Esophagus muscularis mucosa (tissue), 4 donors: ENCODE results near the gene NAT9. TPM values are rescaled to one million over a fixed set of nuclear protein-coding genes. Genes with fewer than 3 reads are reported as not detected.
A peak's percentile ranks its signal among the peaks of the same experiment; 100 is the strongest.

Experiments
- DNase-seq: peaks from one replicate; pipeline ENCODE4 v3.0.0-alpha.2; 2017; ENCODE audit errors: extremely low spot score
- H3K27ac ChIP-seq, 4 donors: fragments of 200-600 bp; sonication (generic); replicated peaks in 1 of 4; 1 replicate in 3 of 4; 2 replicates in 1 of 4; pipeline ENCODE4 v1.5.1; 2016 to 2019; ENCODE audit warnings: mild to moderate bottlenecking in 1 of 4
- H3K27me3 ChIP-seq, 4 donors: fragments of 200-600 bp; sonication (generic); one replicate each; pipeline versions ENCODE4 v1.5.1 to v1.6.0; 2016 to 2019
- H3K36me3 ChIP-seq, 4 donors: fragments of 200-600 bp; sonication (generic); one replicate each; pipeline ENCODE4 v1.5.1; 2016 to 2019
- H3K4me1 ChIP-seq, 4 donors: fragments of 200-600 bp; sonication (generic); one replicate each; pipeline ENCODE4 v1.5.1; 2016 to 2019
- H3K4me3 ChIP-seq, 4 donors: fragments of 200-600 bp; sonication (generic); 1 replicate in 2 of 4; 2 replicates in 2 of 4; pipeline ENCODE4 v1.5.1; 2016 to 2019; ENCODE audit warnings: mild to moderate bottlenecking in 4 of 4, moderate library complexity in 1 of 4
- H3K9me3 ChIP-seq, 4 donors: fragments of 200-600 bp; sonication (generic); 1 replicate in 3 of 4; 2 replicates in 1 of 4; pipeline ENCODE4 v1.5.1; 2016 to 2019
- EP300 ChIP-seq: sonication (generic); formaldehyde crosslinking; IDR thresholded peaks from one replicate; pipeline ENCODE4 v1.6.1; 2017; ENCODE audit warnings: antibody characterized with exemption
- POLR2A ChIP-seq: fragments of 450-650 bp; IDR thresholded peaks from one replicate; pipeline ENCODE4 v1.6.1; 2017; ENCODE audit warnings: antibody characterized with exemption, moderate library complexity, mild to moderate bottlenecking, low read depth
- POLR2AphosphoS5 ChIP-seq, 2 donors: sonication (generic); formaldehyde crosslinking; IDR thresholded peaks; one replicate each; pipeline ENCODE4 v1.6.1; 2017; ENCODE audit warnings: antibody characterized with exemption in 2 of 2
- WGBS: methylation state at CpG from one replicate; pipeline ENCODE4 v1.1.5; 2018; 5-methylcytosine and 5-hydroxymethylcytosine counted together
- intact Hi-C: fragments of 100-400 bp; cut with DNase I; formaldehyde crosslinking; loops from one replicate; pipeline ENCODE4 v1.15.1; 2023
- total RNA-seq, 4 donors: library from RNA; depleted of rRNA; stranded (reverse); fragments of >200 nt; gene quantifications; one replicate each; pipeline versions ENCODE4 v1.1.0 to v1.2.1, GENCODE V29; 2016
- TF ChIP-seq, protein P1 (sequence below), 3 experiments: fragments of 200-600 bp in 2 of 3; fragments of 450-650 bp in 1 of 3; sonication (generic) in 2 of 3; IDR thresholded peaks; one replicate each; pipeline ENCODE4 v1.5.1; 2017 to 2019; ENCODE audit warnings: antibody characterized with exemption in 3 of 3, mild to moderate bottlenecking in 2 of 3, moderate library complexity in 1 of 3

Gene NAT9
- total RNA-seq, 4 donors from 2014 or later: 10.4 to 22.4 (median 17.7) TPM

DNA sequence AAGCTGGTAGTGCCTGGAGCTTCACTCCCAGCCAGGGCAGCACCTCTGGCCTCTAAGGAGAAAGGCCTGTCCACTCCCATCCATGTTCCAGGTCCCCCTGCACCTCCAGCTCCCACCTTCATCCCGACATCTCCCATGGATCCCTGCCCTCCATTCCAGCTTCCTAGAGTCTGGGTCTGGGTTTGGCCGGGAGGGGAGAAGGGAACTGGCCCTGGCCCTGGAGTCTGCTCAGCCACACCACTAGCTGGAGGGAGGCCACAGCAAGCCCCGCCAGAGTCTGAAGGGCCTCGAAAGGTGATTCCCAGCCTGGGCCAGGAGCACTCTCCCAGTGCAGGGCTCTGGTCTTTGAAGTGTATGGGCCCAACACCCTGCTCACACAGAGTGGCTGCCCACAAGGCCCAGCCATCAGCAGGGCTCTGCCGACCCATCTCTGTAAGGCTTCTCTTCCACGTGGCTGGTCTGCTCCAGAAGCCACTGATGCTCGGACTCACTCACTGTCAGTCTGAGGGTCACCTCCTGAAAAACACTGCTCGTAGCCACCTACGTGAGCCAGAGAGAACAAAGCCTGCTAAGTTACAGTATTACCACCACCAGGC lies 4.7 kb downstream of the NAT9 start:
- H3K4me3 ChIP-seq: no peak overlapping the region
- H3K27ac ChIP-seq: no peak overlapping the region
- DNase-seq: no peak
- 99% methylated on average over 8 of the region's 9 CpGs for WGBS
- no peaks in the 10 kb centered on the region for H3K9me3 ChIP-seq
- H3K4me1 ChIP-seq: peaks cover 25 to 46% (median 32%) of the 10 kb centered on the region in 4 donors
- intact Hi-C loops: no loop called here
- H3K36me3 ChIP-seq: peaks cover 25 to 50% (median 48%) of the 10 kb centered on the region in 4 donors
- TF ChIP-seq, protein P1, sequence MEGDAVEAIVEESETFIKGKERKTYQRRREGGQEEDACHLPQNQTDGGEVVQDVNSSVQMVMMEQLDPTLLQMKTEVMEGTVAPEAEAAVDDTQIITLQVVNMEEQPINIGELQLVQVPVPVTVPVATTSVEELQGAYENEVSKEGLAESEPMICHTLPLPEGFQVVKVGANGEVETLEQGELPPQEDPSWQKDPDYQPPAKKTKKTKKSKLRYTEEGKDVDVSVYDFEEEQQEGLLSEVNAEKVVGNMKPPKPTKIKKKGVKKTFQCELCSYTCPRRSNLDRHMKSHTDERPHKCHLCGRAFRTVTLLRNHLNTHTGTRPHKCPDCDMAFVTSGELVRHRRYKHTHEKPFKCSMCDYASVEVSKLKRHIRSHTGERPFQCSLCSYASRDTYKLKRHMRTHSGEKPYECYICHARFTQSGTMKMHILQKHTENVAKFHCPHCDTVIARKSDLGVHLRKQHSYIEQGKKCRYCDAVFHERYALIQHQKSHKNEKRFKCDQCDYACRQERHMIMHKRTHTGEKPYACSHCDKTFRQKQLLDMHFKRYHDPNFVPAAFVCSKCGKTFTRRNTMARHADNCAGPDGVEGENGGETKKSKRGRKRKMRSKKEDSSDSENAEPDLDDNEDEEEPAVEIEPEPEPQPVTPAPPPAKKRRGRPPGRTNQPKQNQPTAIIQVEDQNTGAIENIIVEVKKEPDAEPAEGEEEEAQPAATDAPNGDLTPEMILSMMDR (IDR thresholded peaks at IDR 0.05): no peak
- TF ChIP-seq EP300 (no peak), POLR2AphosphoS5 (IDR thresholded peaks at IDR 0.05) (no peak), POLR2A (no peak)
- H3K27me3 ChIP-seq: peaks cover 0 to 4% (median 0%) of the 10 kb centered on the region in 4 donors

DNA sequence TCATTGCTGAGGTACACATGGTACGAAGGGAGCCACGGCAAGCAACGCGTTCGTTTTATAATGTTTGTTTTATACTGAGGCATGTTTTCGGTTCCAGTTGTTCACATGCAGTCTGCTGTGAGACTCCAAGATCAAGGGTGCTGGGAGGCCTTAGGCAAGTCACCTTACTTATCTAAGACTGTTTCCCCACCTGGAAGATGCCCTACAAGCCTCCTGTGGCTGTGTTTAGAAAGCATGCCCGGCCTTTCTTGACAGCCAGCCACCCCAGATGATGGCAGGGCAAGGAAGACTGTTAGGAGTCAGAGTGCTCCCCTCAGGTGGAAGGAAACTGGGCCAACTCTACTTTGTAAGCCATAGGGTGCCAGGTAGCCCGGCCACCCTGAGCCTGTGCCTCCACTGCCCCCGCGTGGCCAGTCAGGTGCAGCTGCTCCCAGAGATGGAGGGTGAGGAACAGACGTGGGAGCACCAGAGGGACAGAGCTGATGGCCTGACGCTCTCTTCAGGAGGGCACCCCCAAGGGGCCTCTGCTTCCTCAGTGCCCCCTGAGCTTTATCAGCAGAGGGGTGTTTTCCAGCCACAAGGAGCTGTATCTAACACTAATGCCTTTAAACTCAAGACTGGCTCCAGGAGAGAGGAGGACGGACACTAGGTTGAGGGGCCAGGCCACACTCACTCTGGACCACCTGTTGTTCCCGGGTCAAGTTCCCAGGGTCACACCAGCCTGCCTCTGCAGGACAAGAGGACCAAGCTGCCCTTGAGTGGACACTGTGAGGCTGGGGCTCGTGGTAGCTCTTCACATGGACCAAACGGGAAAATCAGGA lies 5.4 kb downstream of the NAT9 start:
- H3K9me3 ChIP-seq: no peaks in the 10 kb centered on the region
- 63% methylated on average over 14 of the region's 16 CpGs for WGBS
- TF ChIP-seq POLR2AphosphoS5 (IDR thresholded peaks at IDR 0.05): peak in 1 of 2 donors; percentile 27
- TF ChIP-seq, protein P1 (IDR thresholded peaks at IDR 0.05): peak; percentile 56 to 75 (median 71)
- no peak for TF ChIP-seq EP300
- intact Hi-C loops: no loop called here
- peaks cover 0 to 4% (median 0%) of the 10 kb centered on the region in 4 donors for H3K27me3 ChIP-seq
- H3K4me3 ChIP-seq: no peak overlapping the region
- DNase-seq: no peak
- no peak overlapping the region for H3K27ac ChIP-seq
- peaks cover 24 to 44% (median 32%) of the 10 kb centered on the region in 4 donors for H3K4me1 ChIP-seq
- H3K36me3 ChIP-seq: peaks cover 25 to 52% (median 48%) of the 10 kb centered on the region in 4 donors

DNA sequence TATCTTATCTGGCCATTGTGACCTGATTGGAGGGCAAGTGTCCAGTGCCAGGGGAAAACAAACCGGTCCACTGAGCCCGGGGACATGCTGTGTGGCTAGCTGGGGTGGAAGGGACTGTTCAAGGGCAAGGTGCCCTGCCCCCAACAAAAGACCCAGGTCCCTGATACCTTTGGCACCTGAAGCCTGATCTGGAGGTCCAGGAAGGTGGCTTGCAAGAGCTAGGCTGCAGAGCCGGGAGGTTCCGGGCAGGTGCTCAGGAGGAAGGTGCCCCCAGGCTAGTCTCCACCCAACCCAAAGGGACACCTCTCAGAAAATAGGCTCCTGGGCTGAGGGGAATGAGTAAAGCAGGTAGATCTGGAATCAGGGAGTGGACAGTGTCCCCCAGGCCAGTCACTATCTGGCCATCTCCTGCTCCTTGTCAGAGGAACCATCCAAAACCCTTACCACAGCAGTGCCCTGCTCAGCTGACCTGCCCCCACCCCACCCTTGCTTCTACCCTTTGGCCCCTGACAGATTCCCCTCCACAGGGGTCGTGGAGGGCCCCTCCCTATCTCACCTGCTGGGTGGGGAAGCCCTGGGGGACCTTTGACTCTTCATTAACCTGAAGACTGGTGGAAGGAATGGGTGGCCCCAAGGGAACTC lies 6.2 kb downstream of the NAT9 start:
- peaks cover 25 to 54% (median 48%) of the 10 kb centered on the region in 4 donors for H3K36me3 ChIP-seq
- intact Hi-C loops: no loop called here
- H3K4me1 ChIP-seq: peaks cover 17 to 36% (median 24%) of the 10 kb centered on the region in 4 donors
- WGBS: 71% methylated on average over 3 of the region's 5 CpGs
- peaks cover 0 to 4% (median 0%) of the 10 kb centered on the region in 4 donors for H3K27me3 ChIP-seq
- no peak overlapping the region for H3K27ac ChIP-seq
- H3K4me3 ChIP-seq: no peak overlapping the region
- no peaks in the 10 kb centered on the region for H3K9me3 ChIP-seq
- TF ChIP-seq POLR2A: no peak
- TF ChIP-seq, protein P1 (IDR thresholded peaks at IDR 0.05): no peak
- TF ChIP-seq POLR2AphosphoS5 (IDR thresholded peaks at IDR 0.05): no peak
- TF ChIP-seq EP300: no peak
- DNase-seq: no peak

DNA sequence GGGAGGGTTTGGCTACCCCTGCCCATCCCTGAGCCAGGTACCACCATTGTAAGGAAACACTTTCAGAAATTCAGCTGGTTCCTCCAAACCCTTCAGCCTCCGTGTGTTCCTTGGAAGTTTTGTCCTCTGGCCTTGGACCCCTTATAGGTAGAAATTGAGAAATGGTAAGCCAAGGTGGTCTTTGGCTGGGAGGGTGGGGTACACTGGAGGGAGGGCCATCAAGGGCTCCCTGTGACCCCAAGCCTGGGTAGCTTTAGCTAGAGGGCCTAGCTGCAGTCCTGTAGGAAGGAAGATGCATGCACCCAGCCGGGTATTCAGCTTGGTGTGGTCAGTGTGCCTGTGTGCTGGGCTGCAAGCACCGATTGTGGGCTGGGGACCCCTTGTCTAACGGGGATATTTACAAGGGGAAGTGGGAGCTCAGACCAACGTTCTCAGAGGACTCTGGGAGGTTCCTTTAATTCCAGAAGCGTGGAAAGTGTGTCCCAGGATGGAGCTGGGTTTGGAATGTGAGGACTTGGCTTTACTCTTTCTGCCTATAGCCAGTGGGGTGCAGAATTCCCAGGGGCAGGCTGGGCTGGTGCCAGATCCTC lies 6.8 kb downstream of the NAT9 start:
- 61% methylated on average over 6 of the region's 6 CpGs for WGBS

More for the DNA sequence above, 6.8 kb downstream of the NAT9 start:
- no peak for DNase-seq
- Histone ChIP-seq H3K9me3 (no peaks in the 10 kb centered on the region), H3K36me3 (peaks cover 25 to 54% (median 49%) of the 10 kb centered on the region in 4 donors), H3K4me1 (peaks cover 12 to 30% (median 20%) of the 10 kb centered on the region in 4 donors), H3K4me3 (no peak overlapping the region), H3K27me3 (peaks cover 0 to 4% (median 0%) of the 10 kb centered on the region in 4 donors), H3K27ac (no peak overlapping the region)
- no peak for TF ChIP-seq EP300
- no peak for TF ChIP-seq POLR2A
- TF ChIP-seq, protein P1 (IDR thresholded peaks at IDR 0.05): no peak
- no peak for TF ChIP-seq POLR2AphosphoS5 (IDR thresholded peaks at IDR 0.05)
- intact Hi-C loops: no loop called here
